T-cell (primary cell): ENCODE measurements around the gene NKX2-3. TPM values are rescaled to one million over a fixed set of nuclear protein-coding genes. Genes with fewer than 3 reads are reported as not detected.

Experiments
- ATAC-seq, 4 experiments: fragments of 200-7000 bp in 3 of 4; fragments of 150-1000 bp in 1 of 4; cut with Tn5 transposase; replicated peaks in 1 of 4; 1 replicate in 3 of 4; 2 replicates in 1 of 4; pipeline ENCODE4 v1.10.0; 2021; ENCODE audit warnings: moderate library complexity in 3 of 4, mild to moderate bottlenecking in 2 of 4, moderate number of reproducible peaks in 1 of 4
- CTCF ChIA-PET, 2 donors: fragments of 300-600 bp; sonication (Branson Sonifier 250); formaldehyde crosslinking; loops; one replicate each; lab custom pipeline; 2022; ENCODE audit warnings: antibody characterized with exemption in 2 of 2; lab: Charles Lee
- POLR2A ChIA-PET, 2 donors: fragments of 300-600 bp; sonication (Branson Sonifier 250); formaldehyde crosslinking; loops; one replicate each; lab custom pipeline; 2022; ENCODE audit warnings: antibody characterized with exemption in 2 of 2; lab: Charles Lee
- DNase-seq, 35 experiments: peaks; one replicate each; pipeline versions ENCODE4 v3.0.0 to v3.0.0-alpha.2; 2013 to 2023
- H3K27ac ChIP-seq: one replicate; pipeline ENCODE4 v1.5.1; 2013; ENCODE audit warnings: low read length
- H3K27me3 ChIP-seq, 2 experiments: replicated peaks in 1 of 2; 1 replicate in 1 of 2; 2 replicates in 1 of 2; pipeline versions ENCODE4 v1.6.1 to v1.7.0; 2013; ENCODE audit warnings: low read length in 1 of 2, mixed read lengths in 1 of 2; ENCODE audit not compliant: control insufficient read depth in 2 of 2, insufficient read depth in 2 of 2; ENCODE audit errors: extremely low read depth in 1 of 2
- H3K36me3 ChIP-seq, 2 donors: 1 replicate in 1 of 2; 2 replicates in 1 of 2; pipeline versions ENCODE4 v1.6.1 to v1.7.0; 2013; ENCODE audit warnings: low read length in 1 of 2; ENCODE audit not compliant: control insufficient read depth in 2 of 2, insufficient read depth in 1 of 2; ENCODE audit errors: extremely low read depth in 1 of 2
- H3K4me1 ChIP-seq, 2 experiments: 1 replicate in 1 of 2; 2 replicates in 1 of 2; pipeline versions ENCODE4 v1.6.1 to v1.7.0; 2013; ENCODE audit warnings: low read length in 2 of 2, mixed read lengths in 1 of 2; ENCODE audit not compliant: insufficient read depth in 2 of 2, control insufficient read depth in 1 of 2; ENCODE audit errors: extremely low read depth in 1 of 2
- H3K4me3 ChIP-seq, 2 donors: 1 replicate in 1 of 2; 2 replicates in 1 of 2; pipeline versions ENCODE4 v1.5.1 to v1.7.0; 2013; ENCODE audit warnings: mild to moderate bottlenecking in 2 of 2, low read length in 1 of 2, moderate library complexity in 1 of 2; ENCODE audit not compliant: control insufficient read depth in 1 of 2; ENCODE audit errors: extremely low read depth in 1 of 2
- H3K9me3 ChIP-seq: 2 replicates; pipeline ENCODE4 v1.7.0; 2013
- H3K27ac Mint-ChIP-seq, 2 donors: one replicate each; pipeline ENCODE4 v1.8.0; 2020 to 2021; ENCODE audit warnings: mild to moderate bottlenecking in 2 of 2, mixed read lengths in 2 of 2
- H3K27me3 Mint-ChIP-seq, 2 donors: one replicate each; pipeline ENCODE4 v1.8.0; 2021 to 2022; ENCODE audit warnings: mixed read lengths in 2 of 2
- H3K36me3 Mint-ChIP-seq: one replicate; pipeline ENCODE4 v1.8.0; 2021; ENCODE audit warnings: mixed read lengths
- H3K4me1 Mint-ChIP-seq, 3 donors: one replicate each; pipeline ENCODE4 v1.8.0; 2020 to 2022; ENCODE audit warnings: mixed read lengths in 3 of 3, mild to moderate bottlenecking in 1 of 3
- H3K4me3 Mint-ChIP-seq, 3 donors: one replicate each; pipeline ENCODE4 v1.8.0; 2020 to 2022; ENCODE audit warnings: mild to moderate bottlenecking in 3 of 3, mixed read lengths in 3 of 3, moderate library complexity in 3 of 3
- H3K9me3 Mint-ChIP-seq, 3 donors: one replicate each; pipeline ENCODE4 v1.8.0; 2020 to 2022; ENCODE audit warnings: mixed read lengths in 3 of 3
- WGBS: methylation state at CpG from one replicate; pipeline ENCODE4 v1.1.5; 2013; ENCODE audit warnings: missing lambda C conversion rate; ENCODE audit not compliant: insufficient coverage; 5-methylcytosine and 5-hydroxymethylcytosine counted together
- total RNA-seq, 35 experiments: library from RNA in 6 of 35; stranded (reverse) in 6 of 35; fragments of 120-200 nt in 1 of 35; gene quantifications; one replicate each; pipeline versions ENCODE4 v1.2.1 to v1.2.4 and lab custom pipeline; 2013 to 2026

The NKX2-3 gene
- total RNA-seq, 5 donors from 2014 or later (not counting 1 experiment from before 2014, with no cell fraction given): 0.15 TPM; not detected in 4

GRCh38 chr10:99534939-99535763, 2.4 kb downstream of the NKX2-3 start:
- no peaks in the 10 kb centered on the region for H3K9me3 Mint-ChIP-seq
- 2% methylated on average over 100 of the region's 100 CpGs for whole genome bisulfite sequencing
- Histone ChIP-seq H3K4me3 (no peak overlapping the region), H3K27ac (no peak overlapping the region), H3K9me3 (no peaks in the 10 kb centered on the region), H3K36me3 (no peaks in the 10 kb centered on the region), H3K4me1 (peaks cover 0 to 40% of the 10 kb centered on the region in 2 experiments), H3K27me3 (peaks cover 0 to 87% of the 10 kb centered on the region in 2 experiments)
- peak in 1 of 35 experiments; percentile 14 for DNase-seq
- no peak overlapping the region for H3K27ac Mint-ChIP-seq
- CTCF ChIA-PET: interaction anchor here in 1 of 2 donors (0.5 kb wide), 1 partner anchor 67 kb away, joined by 4 read pairs; no protein-coding TSS in a partner anchor
- peak overlapping the region; percentile 17 to 67 (median 34) for H3K4me3 Mint-ChIP-seq
- H3K36me3 Mint-ChIP-seq: no peaks in the 10 kb centered on the region
- H3K4me1 Mint-ChIP-seq: peaks cover 40 to 53% (median 52%) of the 10 kb centered on the region in 3 donors
- POLR2A ChIA-PET: no interaction called here
- H3K27me3 Mint-ChIP-seq: peaks cover 69 to 88% of the 10 kb centered on the region in 2 donors
- peak; percentile 26 to 43 (median 34) for ATAC-seq

GRCh38 chr10:99535764-99536337, 3.1 kb downstream of the NKX2-3 start:
- H3K27me3 ChIP-seq: peaks cover 0 to 87% of the 10 kb centered on the region in 2 experiments
- ATAC-seq (no peak), DNase-seq (no peak)
- no peak overlapping the region for H3K27ac ChIP-seq
- no peak overlapping the region for H3K4me3 ChIP-seq
- Mint-ChIP-seq H3K36me3 (no peaks in the 10 kb centered on the region), H3K4me1 (peaks cover 34 to 52% (median 47%) of the 10 kb centered on the region in 3 donors), H3K27me3 (peaks cover 63 to 83% of the 10 kb centered on the region in 2 donors), H3K4me3 (peak overlapping the region in 2 of 3 donors; percentile 24 to 62), H3K27ac (no peak overlapping the region), H3K9me3 (no peaks in the 10 kb centered on the region)
- ChIA-PET POLR2A (no interaction called here), CTCF (no interaction called here)
- no peaks in the 10 kb centered on the region for H3K36me3 ChIP-seq
- no peaks in the 10 kb centered on the region for H3K9me3 ChIP-seq
- WGBS: 24% methylated on average over 34 of the region's 42 CpGs
- H3K4me1 ChIP-seq: peaks cover 0 to 42% of the 10 kb centered on the region in 2 experiments

DNA sequence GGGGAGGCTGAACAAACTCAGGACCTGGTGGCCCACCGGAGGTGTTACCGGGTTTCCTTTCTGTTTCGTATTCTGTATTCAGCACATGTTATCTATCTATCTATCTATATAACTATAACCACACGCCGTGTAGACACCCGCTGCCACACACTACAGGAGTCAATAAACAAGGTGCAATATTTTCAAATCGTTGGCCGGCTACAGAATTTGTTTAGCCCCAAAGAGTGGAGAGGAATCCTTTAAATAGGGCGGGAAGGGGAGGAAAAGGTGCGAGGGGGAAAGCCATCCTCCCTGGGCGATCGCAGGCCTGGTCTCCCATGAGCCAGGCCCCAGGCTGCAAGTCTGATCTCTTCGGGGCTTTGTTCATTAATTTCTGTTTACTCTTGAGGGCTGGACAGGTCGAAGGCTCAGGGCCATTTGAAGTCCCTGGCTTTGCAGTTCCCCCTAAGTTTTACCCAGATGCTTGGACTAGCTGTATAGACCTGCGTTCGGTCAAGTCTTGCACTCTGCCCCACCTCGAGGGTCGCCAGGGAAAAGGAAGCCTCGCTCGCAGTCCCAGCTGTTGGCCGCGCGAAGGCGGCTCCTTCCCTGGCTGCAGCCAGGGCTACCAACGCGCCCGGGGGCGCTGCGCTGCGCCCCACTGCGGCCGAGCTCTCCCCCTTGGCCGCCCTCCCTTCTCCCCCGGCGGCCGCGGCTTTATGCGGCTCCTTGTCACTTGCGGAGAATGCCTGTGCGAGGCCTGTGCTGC, 3.8 kb downstream of the NKX2-3 start:
- H3K27ac Mint-ChIP-seq: no peak overlapping the region
- peaks cover 30 to 53% (median 44%) of the 10 kb centered on the region in 3 donors for H3K4me1 Mint-ChIP-seq
- H3K9me3 ChIP-seq: no peaks in the 10 kb centered on the region
- POLR2A ChIA-PET: no interaction called here
- H3K27me3 ChIP-seq: peaks cover 3 to 83% of the 10 kb centered on the region in 2 experiments
- DNase-seq (no peak), ATAC-seq (no peak)
- H3K4me3 ChIP-seq: no peak overlapping the region
- 16% methylated on average over 32 of the region's 40 CpGs for WGBS
- H3K9me3 Mint-ChIP-seq: no peaks in the 10 kb centered on the region
- CTCF ChIA-PET: interaction anchor here in 1 of 2 donors (0.7 kb wide), 1 partner anchor 434 kb away, joined by 8 read pairs; no protein-coding TSS in a partner anchor
- H3K36me3 ChIP-seq: no peaks in the 10 kb centered on the region
- peaks cover 0 to 40% of the 10 kb centered on the region in 2 experiments for H3K4me1 ChIP-seq
- no peak overlapping the region for H3K27ac ChIP-seq
- H3K36me3 Mint-ChIP-seq: no peaks in the 10 kb centered on the region
- peak overlapping the region; percentile 24 to 62 (median 29) for H3K4me3 Mint-ChIP-seq
- H3K27me3 Mint-ChIP-seq: peaks cover 63 to 84% of the 10 kb centered on the region in 2 donors

DNA sequence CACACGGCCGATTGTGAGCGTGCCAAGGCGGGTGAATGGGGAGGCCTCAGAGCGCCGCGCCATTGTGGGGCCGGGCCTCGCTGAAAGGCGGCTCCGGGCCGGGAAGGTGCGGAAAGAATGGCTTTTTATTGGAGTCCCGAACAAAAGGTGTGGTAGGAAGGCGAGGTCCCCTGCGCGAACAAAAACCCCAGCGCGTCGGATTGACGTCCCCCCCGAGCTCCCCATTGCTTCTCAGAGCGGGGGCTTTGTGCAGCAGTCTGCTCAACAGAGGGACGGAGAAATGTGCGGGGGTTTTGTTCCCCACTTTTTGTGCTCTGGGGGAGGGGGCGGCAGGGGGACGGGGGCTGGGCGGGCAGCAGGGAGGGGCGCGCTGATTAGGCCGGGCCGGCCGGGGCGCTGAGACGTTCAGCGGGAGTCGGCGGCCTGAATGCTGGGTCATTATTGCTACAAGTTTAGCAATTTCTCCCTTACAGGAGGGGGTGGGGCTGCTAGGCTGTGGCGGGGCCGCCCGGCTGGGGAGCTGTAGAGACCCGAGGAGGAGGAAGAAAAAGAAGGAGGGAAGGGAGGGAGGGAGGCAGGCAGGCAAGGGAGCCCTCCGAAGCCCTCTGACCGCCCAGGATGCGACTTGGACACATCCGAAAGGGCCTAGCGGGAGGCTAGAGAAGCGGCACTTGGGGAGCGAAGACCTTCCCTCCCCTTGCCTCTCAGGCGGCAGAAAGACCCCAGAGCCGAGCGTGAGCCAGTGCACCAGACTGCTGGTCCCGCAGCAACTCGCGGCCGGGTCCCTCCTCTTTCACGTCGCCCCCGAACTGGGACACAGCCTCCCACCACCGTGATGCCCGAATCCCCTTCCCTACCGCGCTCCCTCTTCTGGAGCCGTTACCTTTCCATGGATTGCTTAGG, 4.6 kb downstream of the NKX2-3 start:
- Histone ChIP-seq H3K27me3 (peaks cover 7 to 78% of the 10 kb centered on the region in 2 experiments), H3K4me1 (peaks cover 0 to 37% of the 10 kb centered on the region in 2 experiments), H3K9me3 (no peaks in the 10 kb centered on the region), H3K27ac (no peak overlapping the region), H3K36me3 (no peaks in the 10 kb centered on the region), H3K4me3 (no peak overlapping the region)
- WGBS: 18% methylated on average over 47 of the region's 64 CpGs
- no peaks in the 10 kb centered on the region for H3K9me3 Mint-ChIP-seq
- H3K36me3 Mint-ChIP-seq: no peaks in the 10 kb centered on the region
- POLR2A ChIA-PET: no interaction called here
- ATAC-seq: no peak
- peaks cover 56 to 81% of the 10 kb centered on the region in 2 donors for H3K27me3 Mint-ChIP-seq
- CTCF ChIA-PET: interaction anchor here in 1 of 2 donors (0.7 kb wide), 1 partner anchor 433 kb away, joined by 8 read pairs; no protein-coding TSS in a partner anchor
- DNase-seq: no peak
- H3K4me1 Mint-ChIP-seq: peaks cover 24 to 48% (median 38%) of the 10 kb centered on the region in 3 donors
- no peak overlapping the region for H3K27ac Mint-ChIP-seq
- H3K4me3 Mint-ChIP-seq: peak overlapping the region in 2 of 3 donors; percentile 28 to 62

DNA sequence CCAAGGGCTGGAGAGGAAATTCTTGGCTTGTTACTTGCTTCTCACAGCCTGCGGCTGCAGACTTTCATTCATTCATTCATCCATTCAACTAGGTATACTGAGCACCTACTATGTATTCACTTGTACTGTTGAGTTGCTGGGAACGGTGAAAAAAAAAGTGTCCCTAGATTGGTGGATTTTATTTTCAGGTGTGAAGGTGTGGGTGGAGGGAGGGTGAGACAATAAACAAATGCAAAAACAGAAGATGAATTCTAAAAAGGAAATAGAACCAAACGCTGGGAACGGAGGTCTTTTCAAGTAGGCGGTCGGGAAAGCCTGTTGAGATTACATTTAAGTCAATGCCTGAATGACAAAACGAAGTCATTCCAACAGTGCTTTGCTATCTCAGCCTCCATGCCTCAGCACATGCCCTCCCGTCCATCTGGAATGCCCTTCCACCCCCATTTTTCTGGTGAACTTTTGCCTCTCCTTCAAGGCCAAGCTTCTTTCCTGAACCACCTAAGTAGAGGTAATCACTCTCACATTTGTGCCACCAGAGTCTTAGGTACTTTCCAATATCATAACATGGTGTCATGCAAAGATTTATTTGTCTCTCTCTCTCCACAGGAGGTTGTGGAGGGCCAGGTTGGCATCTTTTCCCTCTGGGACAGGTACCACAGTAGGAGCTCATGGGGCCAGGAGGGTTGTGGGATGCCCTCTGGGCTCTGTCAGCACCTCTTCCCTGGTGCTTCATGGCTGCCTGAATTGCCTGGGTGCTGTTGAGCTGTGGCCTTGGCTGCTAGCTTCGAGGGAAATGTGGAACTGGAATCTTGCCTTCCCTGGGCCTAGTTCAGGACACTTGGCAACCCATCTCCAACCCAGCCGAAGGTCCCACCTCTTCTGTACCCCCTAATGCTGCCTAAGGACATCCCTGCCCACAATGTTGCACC, 5.5 kb downstream of the NKX2-3 start:
- H3K27ac ChIP-seq: no peak overlapping the region
- ATAC-seq (no peak), DNase-seq (no peak)
- 86% methylated on average over 8 of the region's 10 CpGs for WGBS
- Mint-ChIP-seq H3K4me3 (no peak overlapping the region), H3K36me3 (no peaks in the 10 kb centered on the region), H3K27ac (no peak overlapping the region), H3K27me3 (peaks cover 56 to 81% of the 10 kb centered on the region in 2 donors), H3K9me3 (no peaks in the 10 kb centered on the region), H3K4me1 (peaks cover 15 to 40% (median 30%) of the 10 kb centered on the region in 3 donors)
- ChIA-PET POLR2A (no interaction called here), CTCF (no interaction called here)
- H3K4me3 ChIP-seq: no peak overlapping the region
- H3K9me3 ChIP-seq: no peaks in the 10 kb centered on the region
- peaks cover 0 to 28% of the 10 kb centered on the region in 2 experiments for H3K4me1 ChIP-seq
- no peaks in the 10 kb centered on the region for H3K36me3 ChIP-seq
- H3K27me3 ChIP-seq: peaks cover 10 to 78% of the 10 kb centered on the region in 2 experiments
